Endothelial cell of umbilical vein (primary cell): ENCODE measurements around the gene DBP.

Experiments
- GATA2 ChIP-seq: IDR thresholded peaks from 2 replicates; pipeline ENCODE4 v1.7.0; 2011; ENCODE audit warnings: low read depth, mild to moderate bottlenecking, moderate library complexity, mixed read lengths, low read length; ENCODE audit not compliant: insufficient read length, insufficient read depth
- JUN ChIP-seq: IDR thresholded peaks from 2 replicates; pipeline ENCODE4 v1.6.1; 2011; ENCODE audit warnings: borderline replicate concordance, low read depth; ENCODE audit not compliant: insufficient read length, insufficient read depth
- POLR2A ChIP-seq: IDR thresholded peaks from 2 replicates; pipeline ENCODE4 v1.6.1; 2012; ENCODE audit warnings: low read depth, mild to moderate bottlenecking, control low read depth, low read length
- TF ChIP-seq, protein P1 (sequence below), 2 donors: IDR thresholded peaks; 1 replicate in 1 of 2; 2 replicates in 1 of 2; pipeline ENCODE4 v1.5.1; 2011; ENCODE audit warnings: low read length in 2 of 2, mild to moderate bottlenecking in 2 of 2, moderate library complexity in 2 of 2, control low read depth in 1 of 2, inconsistent platforms in 1 of 2, low read depth in 1 of 2; ENCODE audit not compliant: insufficient read depth in 1 of 2; ENCODE audit errors: extremely low read depth in 1 of 2

DNA sequence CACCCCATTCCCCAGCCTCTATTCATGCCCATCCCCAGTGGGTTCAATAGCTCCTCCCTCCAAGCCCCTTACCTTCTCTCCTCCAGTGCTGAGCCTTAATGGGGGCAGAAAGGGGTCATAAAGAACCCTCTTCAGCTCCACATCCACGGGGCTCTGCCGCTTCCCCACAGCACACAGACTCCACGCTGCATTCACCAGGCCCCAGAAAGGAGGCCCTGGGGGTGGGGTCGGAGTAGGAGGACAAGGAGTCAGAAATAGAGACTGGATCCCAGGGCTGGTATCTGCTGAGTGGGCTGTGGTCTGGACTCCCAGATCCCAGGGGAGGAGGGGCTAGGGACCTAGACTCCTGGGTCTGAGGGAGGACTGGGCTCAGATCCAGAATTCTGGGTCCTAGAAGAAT lies 7.2 kb upstream of the DBP start:
- TF ChIP-seq, protein P1, sequence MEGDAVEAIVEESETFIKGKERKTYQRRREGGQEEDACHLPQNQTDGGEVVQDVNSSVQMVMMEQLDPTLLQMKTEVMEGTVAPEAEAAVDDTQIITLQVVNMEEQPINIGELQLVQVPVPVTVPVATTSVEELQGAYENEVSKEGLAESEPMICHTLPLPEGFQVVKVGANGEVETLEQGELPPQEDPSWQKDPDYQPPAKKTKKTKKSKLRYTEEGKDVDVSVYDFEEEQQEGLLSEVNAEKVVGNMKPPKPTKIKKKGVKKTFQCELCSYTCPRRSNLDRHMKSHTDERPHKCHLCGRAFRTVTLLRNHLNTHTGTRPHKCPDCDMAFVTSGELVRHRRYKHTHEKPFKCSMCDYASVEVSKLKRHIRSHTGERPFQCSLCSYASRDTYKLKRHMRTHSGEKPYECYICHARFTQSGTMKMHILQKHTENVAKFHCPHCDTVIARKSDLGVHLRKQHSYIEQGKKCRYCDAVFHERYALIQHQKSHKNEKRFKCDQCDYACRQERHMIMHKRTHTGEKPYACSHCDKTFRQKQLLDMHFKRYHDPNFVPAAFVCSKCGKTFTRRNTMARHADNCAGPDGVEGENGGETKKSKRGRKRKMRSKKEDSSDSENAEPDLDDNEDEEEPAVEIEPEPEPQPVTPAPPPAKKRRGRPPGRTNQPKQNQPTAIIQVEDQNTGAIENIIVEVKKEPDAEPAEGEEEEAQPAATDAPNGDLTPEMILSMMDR (IDR thresholded peaks at IDR 0.05; ENCODE audit: extremely low read depth in 1 of 2, insufficient read depth in 1 of 2, low read depth in 1 of 2, low read length in 2 of 2), result no peak
- TF ChIP-seq POLR2A, result no peak
- no peak for TF ChIP-seq GATA2
- TF ChIP-seq JUN, result no peak
